ENCODE measurements around the gene NOCT.

GRCh38 chr4:139015948-139016471, 429 bp downstream of the NOCT start:
- TF ChIP-seq CTCF (optimal IDR thresholded peaks at IDR 0.05 in 1 of 3, IDR thresholded peaks at IDR 0.05 in 1 of 3, conservative IDR thresholded peaks at IDR 0.05 in 1 of 3; ENCODE audit: extremely low read depth in 1 of 3, insufficient read depth in 2 of 3, low read length in 3 of 3) (peak in 1 of 3 experiments; percentile 10), EZH2 (IDR thresholded peaks at IDR 0.05; ENCODE audit: low read length) (no peak)

All from keratinocyte (primary cell).